K562 (cell line): ENCODE data around the gene COMP. TPM values are rescaled to one million over a fixed set of nuclear protein-coding genes. Genes with fewer than 3 reads are reported as not detected.

Source experiments
- polyA plus RNA-seq, 8 experiments: library from polyadenylated mRNA; depleted of rRNA in 4 of 8; stranded (reverse) in 5 of 8; unstranded in 3 of 8; fragments of >200 nt; fragmentation: Nextera tagmentation in 2 of 8; fragmentation: Illumina TruSeq in 1 of 8; extraction: Ambion mirVana in 2 of 8; extraction: Trizol in 1 of 8; gene quantifications; 2 replicates each; pipeline versions ENCODE4 v1.2.1 to v1.2.3, GENCODE V29; 2011 to 2014; ENCODE audit warnings: inconsistent platforms in 1 of 8, missing spikeins in 1 of 8
- total RNA-seq, 7 experiments: library from RNA; depleted of rRNA in 6 of 7; stranded (reverse); fragments of >200 nt in 6 of 7; fragmentation: Illumina TruSeq in 2 of 7; extraction: Trizol in 2 of 7; gene quantifications; 2 replicates each; pipeline versions ENCODE4 v1.2.1 to v1.2.3, GENCODE V29; 2011 to 2021; ENCODE audit warnings: low replicate concordance in 1 of 7
- TF ChIP-seq, protein P1 (sequence below): fragments of 200-600 bp; sonication (generic); IDR thresholded peaks from one replicate; pipeline ENCODE4 v1.6.1; 2012; ENCODE audit warnings: mild to moderate bottlenecking, low read depth, low read length, inconsistent platforms

The COMP gene
- total and polyA plus RNA-seq, 9 of the 15 experiments (the other 6 are each of a cell fraction or from before 2014, with no cell fraction given), result 0.07 TPM; not detected in 8

DNA sequence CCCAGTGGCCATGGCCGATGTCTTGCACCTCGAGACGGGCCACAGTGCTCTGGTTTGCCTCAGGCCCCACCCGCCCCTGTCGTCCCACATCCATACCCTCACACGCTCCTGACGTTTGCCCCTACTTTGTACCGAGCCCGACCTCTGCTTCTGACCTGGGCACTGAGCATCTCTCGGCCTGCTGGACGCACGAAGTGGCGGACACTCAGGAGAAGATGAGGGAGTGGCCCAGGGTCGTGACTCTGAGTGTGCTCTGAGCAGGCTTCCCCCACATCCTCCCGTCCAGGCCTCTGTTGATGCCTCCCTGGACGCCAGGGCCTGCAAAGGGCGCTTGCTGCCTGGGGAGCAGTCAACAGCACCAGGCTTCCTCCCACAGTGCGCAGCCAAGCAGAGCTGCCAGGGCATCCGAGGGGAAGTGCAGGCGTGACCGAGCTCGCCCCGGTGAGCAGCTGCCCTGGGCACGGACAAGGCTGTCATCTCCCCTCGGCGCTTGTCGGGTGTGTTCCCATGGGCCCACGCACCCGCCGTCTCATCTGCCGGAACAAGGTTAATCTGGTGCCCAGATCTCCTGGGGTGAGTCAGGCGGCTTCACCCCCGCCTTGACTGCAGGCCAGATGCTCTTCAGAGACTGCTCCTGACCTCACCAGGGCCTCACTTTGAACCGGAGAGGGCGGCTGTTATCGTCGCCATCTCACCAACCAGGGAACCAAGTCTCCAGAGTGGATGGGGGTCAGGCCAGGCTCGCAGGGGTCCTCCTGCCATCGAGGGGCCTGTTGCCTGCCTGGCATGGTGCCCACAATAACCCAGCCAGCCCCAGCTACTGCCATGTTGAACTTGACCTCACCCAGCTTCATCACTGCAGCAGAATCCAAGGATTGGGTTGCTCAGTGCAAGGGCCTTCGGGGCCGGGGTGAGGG is 27.2 kb downstream of the COMP start (continued):
- TF ChIP-seq, protein P1, sequence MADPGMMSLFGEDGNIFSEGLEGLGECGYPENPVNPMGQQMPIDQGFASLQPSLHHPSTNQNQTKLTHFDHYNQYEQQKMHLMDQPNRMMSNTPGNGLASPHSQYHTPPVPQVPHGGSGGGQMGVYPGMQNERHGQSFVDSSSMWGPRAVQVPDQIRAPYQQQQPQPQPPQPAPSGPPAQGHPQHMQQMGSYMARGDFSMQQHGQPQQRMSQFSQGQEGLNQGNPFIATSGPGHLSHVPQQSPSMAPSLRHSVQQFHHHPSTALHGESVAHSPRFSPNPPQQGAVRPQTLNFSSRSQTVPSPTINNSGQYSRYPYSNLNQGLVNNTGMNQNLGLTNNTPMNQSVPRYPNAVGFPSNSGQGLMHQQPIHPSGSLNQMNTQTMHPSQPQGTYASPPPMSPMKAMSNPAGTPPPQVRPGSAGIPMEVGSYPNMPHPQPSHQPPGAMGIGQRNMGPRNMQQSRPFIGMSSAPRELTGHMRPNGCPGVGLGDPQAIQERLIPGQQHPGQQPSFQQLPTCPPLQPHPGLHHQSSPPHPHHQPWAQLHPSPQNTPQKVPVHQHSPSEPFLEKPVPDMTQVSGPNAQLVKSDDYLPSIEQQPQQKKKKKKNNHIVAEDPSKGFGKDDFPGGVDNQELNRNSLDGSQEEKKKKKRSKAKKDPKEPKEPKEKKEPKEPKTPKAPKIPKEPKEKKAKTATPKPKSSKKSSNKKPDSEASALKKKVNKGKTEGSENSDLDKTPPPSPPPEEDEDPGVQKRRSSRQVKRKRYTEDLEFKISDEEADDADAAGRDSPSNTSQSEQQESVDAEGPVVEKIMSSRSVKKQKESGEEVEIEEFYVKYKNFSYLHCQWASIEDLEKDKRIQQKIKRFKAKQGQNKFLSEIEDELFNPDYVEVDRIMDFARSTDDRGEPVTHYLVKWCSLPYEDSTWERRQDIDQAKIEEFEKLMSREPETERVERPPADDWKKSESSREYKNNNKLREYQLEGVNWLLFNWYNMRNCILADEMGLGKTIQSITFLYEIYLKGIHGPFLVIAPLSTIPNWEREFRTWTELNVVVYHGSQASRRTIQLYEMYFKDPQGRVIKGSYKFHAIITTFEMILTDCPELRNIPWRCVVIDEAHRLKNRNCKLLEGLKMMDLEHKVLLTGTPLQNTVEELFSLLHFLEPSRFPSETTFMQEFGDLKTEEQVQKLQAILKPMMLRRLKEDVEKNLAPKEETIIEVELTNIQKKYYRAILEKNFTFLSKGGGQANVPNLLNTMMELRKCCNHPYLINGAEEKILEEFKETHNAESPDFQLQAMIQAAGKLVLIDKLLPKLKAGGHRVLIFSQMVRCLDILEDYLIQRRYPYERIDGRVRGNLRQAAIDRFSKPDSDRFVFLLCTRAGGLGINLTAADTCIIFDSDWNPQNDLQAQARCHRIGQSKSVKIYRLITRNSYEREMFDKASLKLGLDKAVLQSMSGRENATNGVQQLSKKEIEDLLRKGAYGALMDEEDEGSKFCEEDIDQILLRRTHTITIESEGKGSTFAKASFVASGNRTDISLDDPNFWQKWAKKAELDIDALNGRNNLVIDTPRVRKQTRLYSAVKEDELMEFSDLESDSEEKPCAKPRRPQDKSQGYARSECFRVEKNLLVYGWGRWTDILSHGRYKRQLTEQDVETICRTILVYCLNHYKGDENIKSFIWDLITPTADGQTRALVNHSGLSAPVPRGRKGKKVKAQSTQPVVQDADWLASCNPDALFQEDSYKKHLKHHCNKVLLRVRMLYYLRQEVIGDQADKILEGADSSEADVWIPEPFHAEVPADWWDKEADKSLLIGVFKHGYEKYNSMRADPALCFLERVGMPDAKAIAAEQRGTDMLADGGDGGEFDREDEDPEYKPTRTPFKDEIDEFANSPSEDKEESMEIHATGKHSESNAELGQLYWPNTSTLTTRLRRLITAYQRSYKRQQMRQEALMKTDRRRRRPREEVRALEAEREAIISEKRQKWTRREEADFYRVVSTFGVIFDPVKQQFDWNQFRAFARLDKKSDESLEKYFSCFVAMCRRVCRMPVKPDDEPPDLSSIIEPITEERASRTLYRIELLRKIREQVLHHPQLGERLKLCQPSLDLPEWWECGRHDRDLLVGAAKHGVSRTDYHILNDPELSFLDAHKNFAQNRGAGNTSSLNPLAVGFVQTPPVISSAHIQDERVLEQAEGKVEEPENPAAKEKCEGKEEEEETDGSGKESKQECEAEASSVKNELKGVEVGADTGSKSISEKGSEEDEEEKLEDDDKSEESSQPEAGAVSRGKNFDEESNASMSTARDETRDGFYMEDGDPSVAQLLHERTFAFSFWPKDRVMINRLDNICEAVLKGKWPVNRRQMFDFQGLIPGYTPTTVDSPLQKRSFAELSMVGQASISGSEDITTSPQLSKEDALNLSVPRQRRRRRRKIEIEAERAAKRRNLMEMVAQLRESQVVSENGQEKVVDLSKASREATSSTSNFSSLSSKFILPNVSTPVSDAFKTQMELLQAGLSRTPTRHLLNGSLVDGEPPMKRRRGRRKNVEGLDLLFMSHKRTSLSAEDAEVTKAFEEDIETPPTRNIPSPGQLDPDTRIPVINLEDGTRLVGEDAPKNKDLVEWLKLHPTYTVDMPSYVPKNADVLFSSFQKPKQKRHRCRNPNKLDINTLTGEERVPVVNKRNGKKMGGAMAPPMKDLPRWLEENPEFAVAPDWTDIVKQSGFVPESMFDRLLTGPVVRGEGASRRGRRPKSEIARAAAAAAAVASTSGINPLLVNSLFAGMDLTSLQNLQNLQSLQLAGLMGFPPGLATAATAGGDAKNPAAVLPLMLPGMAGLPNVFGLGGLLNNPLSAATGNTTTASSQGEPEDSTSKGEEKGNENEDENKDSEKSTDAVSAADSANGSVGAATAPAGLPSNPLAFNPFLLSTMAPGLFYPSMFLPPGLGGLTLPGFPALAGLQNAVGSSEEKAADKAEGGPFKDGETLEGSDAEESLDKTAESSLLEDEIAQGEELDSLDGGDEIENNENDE, result no peak
